ENCODE results near the gene RLN2.

Gene RLN2

DNA sequence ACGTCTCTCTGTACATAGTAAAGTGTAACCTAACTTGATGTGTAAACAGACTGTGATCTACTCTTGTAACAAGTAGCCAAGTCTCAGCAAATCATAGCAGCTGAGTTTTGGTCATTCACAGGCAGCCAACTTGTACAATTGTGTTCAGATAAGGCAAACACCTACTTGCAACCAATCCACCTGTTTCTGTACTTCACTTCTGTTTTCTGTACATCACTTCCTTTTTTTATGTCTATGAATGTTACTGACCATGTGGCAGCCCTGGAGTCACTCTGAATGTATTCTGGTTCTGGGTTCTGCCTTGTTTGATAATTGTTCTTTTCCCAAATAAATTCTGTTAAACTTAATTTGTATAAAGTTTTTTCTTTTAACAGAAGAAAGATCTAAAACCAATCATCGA is 26.0 kb downstream of the RLN2 start:
- TF ChIP-seq, protein P1, sequence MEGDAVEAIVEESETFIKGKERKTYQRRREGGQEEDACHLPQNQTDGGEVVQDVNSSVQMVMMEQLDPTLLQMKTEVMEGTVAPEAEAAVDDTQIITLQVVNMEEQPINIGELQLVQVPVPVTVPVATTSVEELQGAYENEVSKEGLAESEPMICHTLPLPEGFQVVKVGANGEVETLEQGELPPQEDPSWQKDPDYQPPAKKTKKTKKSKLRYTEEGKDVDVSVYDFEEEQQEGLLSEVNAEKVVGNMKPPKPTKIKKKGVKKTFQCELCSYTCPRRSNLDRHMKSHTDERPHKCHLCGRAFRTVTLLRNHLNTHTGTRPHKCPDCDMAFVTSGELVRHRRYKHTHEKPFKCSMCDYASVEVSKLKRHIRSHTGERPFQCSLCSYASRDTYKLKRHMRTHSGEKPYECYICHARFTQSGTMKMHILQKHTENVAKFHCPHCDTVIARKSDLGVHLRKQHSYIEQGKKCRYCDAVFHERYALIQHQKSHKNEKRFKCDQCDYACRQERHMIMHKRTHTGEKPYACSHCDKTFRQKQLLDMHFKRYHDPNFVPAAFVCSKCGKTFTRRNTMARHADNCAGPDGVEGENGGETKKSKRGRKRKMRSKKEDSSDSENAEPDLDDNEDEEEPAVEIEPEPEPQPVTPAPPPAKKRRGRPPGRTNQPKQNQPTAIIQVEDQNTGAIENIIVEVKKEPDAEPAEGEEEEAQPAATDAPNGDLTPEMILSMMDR (IDR thresholded peaks at IDR 0.05; ENCODE audit: low read depth, low read length, missing control alignments), result no peak
- no peak for DNase-seq
- Histone ChIP-seq H3K27ac (no peak overlapping the region), H3K4me3 (ENCODE audit: low read depth, low read length) (no peak overlapping the region), H3K27me3 (replicated peaks) (no peaks in the 10 kb centered on the region), H3K36me3 (replicated peaks) (no peaks in the 10 kb centered on the region)
- in situ Hi-C loops (cut with HindIII; ENCODE audit: low pct_ligation_motif_present, low sequenced_read_pairs), result no loop called here

DNA sequence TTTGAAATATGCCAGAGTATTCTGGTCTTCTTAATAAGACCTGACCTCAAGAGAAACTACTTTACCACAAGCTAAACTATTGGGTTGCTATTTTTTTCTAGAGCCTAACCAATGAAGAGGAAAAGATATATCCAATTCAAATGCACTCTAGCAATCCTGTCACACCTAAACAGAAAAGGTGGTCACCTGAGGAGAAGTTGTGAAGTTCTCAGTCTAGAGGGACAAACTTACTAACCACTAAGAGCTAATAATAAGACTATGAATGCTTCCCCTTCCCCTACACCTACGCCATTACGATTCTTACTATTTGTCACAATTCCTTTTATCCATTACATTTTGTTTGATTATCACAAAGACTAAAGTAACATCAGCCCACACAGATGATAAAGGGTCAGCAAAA is 29.7 kb downstream of the RLN2 start:
- in situ Hi-C loops (cut with HindIII; ENCODE audit: low pct_ligation_motif_present, low sequenced_read_pairs), result no loop called here
- DNase-seq, result no peak
- no peak overlapping the region for H3K4me3 ChIP-seq (ENCODE audit: low read depth, low read length)
- H3K27me3 ChIP-seq (replicated peaks), result no peaks in the 10 kb centered on the region
- no peaks in the 10 kb centered on the region for H3K36me3 ChIP-seq (replicated peaks)
- H3K27ac ChIP-seq, result no peak overlapping the region
- TF ChIP-seq, protein P1 (IDR thresholded peaks at IDR 0.05; ENCODE audit: low read depth, low read length, missing control alignments), result no peak

DNA sequence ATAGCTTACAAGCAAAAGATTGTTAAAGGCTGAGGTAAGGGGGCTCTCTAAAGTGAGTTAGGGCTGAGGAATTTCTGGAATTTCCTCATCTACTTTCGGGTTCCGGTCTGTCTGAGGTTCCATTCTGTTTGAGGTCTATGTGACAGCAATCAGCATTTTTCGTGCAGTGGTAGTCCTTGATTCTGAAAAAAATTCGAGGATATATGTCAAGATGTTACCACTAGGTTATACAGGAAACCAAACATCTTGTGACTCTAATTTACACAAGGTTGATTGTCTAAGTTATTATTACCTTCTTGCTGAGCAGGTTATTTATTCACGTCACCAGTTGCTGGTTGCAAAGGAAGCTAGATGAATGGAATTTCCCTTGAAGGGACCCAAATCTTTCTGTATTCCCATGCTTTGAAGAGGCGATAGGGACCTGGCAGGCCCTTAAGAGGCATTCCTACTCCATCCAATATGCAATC is 35.2 kb downstream of the RLN2 start:
- TF ChIP-seq, protein P1 (IDR thresholded peaks at IDR 0.05; ENCODE audit: low read depth, low read length, missing control alignments), result no peak
- DNase-seq, result peak; percentile 75
- Histone ChIP-seq H3K36me3 (replicated peaks) (no peaks in the 10 kb centered on the region), H3K4me3 (ENCODE audit: low read depth, low read length) (no peak overlapping the region), H3K27ac (peak overlapping the region; percentile 49), H3K27me3 (replicated peaks) (no peaks in the 10 kb centered on the region)
- in situ Hi-C loops (cut with HindIII; ENCODE audit: low pct_ligation_motif_present, low sequenced_read_pairs), result no loop called here

DNA sequence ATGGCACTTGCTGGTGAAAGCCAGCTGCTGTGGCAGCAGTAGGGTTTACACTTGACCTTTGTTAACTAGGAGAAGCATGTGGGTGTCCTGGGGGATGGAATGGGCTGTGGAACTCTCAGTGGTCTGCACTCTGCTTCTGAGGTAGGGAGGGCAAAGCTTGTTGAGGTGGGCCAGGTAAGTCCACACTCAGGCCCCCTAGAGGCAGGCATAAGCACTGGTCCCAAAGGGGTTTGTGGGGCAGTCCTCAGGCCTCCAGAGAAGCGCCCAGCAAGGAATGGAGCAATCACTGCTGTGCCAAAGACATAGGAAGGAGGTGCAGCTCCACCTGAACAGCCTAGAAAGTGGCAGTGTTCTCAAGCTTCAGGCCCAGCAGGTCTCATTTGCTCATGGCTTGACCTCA is 38.6 kb downstream of the RLN2 start:
- no peaks in the 10 kb centered on the region for H3K27me3 ChIP-seq (replicated peaks)
- in situ Hi-C loops (cut with HindIII; ENCODE audit: low pct_ligation_motif_present, low sequenced_read_pairs), result no loop called here
- no peaks in the 10 kb centered on the region for H3K36me3 ChIP-seq (replicated peaks)
- DNase-seq, result no peak
- H3K4me3 ChIP-seq (ENCODE audit: low read depth, low read length), result no peak overlapping the region
- no peak overlapping the region for H3K27ac ChIP-seq
- TF ChIP-seq, protein P1 (IDR thresholded peaks at IDR 0.05; ENCODE audit: low read depth, low read length, missing control alignments), result peak; percentile 13

DNA sequence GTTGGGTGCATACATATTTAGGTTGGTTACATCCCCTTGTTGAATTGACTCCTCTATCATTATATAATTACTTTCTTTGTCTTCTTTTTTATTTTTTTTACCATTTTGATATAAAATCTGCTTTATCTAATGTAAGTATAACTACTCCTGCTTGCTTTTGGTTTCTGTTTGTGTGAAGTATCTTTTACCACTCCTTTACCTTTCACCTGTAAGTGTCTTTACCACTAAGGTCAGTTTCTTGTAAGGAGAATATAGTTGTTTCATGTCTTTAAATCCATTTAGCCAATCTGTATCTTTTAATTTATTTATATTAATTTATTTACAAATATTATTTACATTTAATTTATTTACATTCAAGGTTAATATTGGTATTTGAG is 40.3 kb downstream of the RLN2 start:
- Histone ChIP-seq H3K36me3 (replicated peaks) (no peaks in the 10 kb centered on the region), H3K4me3 (ENCODE audit: low read depth, low read length) (no peak overlapping the region), H3K27ac (no peak overlapping the region), H3K27me3 (replicated peaks) (no peaks in the 10 kb centered on the region)
- DNase-seq, result no peak
- in situ Hi-C loops (cut with HindIII; ENCODE audit: low pct_ligation_motif_present, low sequenced_read_pairs), result no loop called here
- TF ChIP-seq, protein P1 (IDR thresholded peaks at IDR 0.05; ENCODE audit: low read depth, low read length, missing control alignments), result no peak

Measured in brain microvascular endothelial cell (primary cell).